ENCODE measurements around the gene SERPINB11. TPM values are rescaled to one million over a fixed set of nuclear protein-coding genes. Genes with fewer than 3 reads are reported as not detected.

Gene SERPINB11
- polyA plus RNA-seq, 1 of the 3 experiments (the other 2 are of a cell fraction), result not detected

DNA sequence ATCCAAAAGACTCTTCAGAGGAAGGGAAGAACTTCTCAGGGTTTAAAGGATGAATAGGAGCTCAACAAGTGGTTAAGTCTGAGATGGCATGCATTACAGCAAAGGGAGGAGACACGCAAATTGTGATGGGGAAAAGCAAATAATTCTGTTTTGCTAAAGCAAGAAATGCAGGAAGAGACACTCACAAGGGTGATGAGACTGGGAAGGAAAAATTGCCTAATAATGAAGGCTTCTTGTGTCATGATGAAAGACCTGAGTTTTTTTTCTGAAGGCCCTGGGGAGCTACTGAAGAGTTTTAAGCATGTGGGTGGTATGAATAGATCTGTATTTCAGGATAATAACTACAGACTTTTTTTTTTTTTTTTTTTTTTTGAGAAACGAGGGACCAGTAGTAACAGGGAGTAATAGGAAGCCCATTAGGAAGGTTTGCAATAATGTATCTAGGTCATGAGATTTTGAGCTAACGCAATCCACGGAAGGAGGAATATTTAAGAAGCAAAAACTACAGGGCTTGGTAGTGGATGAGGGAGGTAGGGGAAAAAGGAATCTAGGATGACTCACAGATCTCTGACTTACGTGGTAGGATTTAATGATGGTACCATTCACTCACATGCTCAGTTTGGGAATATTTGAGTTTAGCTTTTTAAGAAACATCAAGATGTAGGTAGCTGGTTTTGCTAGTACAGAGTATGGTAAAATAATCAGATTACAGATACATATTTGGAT, 25.1 kb upstream of the SERPINB11 start (continued):
- TF ChIP-seq, protein P1, sequence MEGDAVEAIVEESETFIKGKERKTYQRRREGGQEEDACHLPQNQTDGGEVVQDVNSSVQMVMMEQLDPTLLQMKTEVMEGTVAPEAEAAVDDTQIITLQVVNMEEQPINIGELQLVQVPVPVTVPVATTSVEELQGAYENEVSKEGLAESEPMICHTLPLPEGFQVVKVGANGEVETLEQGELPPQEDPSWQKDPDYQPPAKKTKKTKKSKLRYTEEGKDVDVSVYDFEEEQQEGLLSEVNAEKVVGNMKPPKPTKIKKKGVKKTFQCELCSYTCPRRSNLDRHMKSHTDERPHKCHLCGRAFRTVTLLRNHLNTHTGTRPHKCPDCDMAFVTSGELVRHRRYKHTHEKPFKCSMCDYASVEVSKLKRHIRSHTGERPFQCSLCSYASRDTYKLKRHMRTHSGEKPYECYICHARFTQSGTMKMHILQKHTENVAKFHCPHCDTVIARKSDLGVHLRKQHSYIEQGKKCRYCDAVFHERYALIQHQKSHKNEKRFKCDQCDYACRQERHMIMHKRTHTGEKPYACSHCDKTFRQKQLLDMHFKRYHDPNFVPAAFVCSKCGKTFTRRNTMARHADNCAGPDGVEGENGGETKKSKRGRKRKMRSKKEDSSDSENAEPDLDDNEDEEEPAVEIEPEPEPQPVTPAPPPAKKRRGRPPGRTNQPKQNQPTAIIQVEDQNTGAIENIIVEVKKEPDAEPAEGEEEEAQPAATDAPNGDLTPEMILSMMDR (IDR thresholded peaks at IDR 0.05), result no peak

DNA sequence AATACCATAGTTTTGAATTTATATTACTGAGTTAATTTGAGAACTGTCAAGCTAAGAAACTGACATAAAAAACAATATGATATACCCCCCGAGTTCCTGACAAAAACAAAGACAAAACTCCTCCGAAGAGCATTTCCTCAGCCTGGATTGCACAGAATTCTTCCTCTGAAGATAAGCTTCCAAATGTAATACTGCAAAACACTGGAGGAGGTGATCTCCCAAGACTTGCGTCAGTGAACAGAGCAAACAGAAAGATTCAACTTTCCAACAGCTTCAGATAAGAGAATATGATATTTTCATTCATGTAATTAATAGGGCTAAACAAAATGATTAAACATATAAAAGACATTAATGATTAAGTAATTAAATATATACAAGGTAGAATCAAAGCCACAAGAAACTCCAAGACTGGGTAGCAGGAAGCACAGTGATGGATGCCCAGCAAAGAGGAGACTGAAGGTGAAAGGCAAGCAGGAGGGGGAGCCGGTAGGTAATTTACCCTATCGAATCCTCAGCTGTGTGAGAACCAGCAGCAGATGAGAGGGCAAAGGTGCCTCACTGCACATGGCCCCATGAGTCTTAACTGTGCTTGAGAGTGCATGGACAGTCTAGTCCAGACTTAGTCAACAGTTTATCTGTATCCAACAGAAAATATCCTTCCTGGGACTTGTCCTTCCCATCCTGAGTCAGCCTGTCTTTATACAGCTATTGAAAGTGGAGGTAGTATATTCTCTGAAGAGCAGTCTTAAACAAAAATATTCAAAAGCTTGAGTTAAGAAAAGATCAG, 22.7 kb upstream of the SERPINB11 start:
- Histone ChIP-seq H2AFZ (ENCODE audit: low read depth) (no peak overlapping the region), H3K4me3 (ENCODE audit: low read depth in 2 of 2, low read length in 1 of 2) (no peak overlapping the region), H3K9ac (no peak overlapping the region), H3K27ac (ENCODE audit: low read depth in 2 of 2, low read length in 1 of 2) (no peak overlapping the region), H3K9me3 (no peaks in the 10 kb centered on the region), H4K20me1 (ENCODE audit: insufficient read depth) (no peaks in the 10 kb centered on the region), H3K79me2 (ENCODE audit: insufficient read depth) (no peaks in the 10 kb centered on the region), H3K9me2 (no peaks in the 10 kb centered on the region), H3K4me2 (no peak overlapping the region), H3K36me3 (replicated peaks in 1 of 2; ENCODE audit: control insufficient read depth in 1 of 2, insufficient read depth in 2 of 2, low read length in 1 of 2) (no peaks in the 10 kb centered on the region), H3K27me3 (ENCODE audit: insufficient read depth) (peaks cover under 1% of the 10 kb centered on the region; the same call in 1 of the 2 replicates), H3K4me1 (ENCODE audit: control insufficient read depth in 1 of 2, insufficient read depth in 2 of 2, low read depth in 1 of 2, low read length in 1 of 2) (peaks cover 0 to 8% of the 10 kb centered on the region in 2 experiments; a peak in 1 of 4 replicates), H3F3A (replicated peaks; ENCODE audit: insufficient read depth) (no peaks in the 10 kb centered on the region)
- ChIA-PET POLR2A (no interaction called here), CTCF (no interaction called here)
- WGBS (ENCODE audit: low lambda C conversion rate), result 15% methylated on average over 5 of the region's 5 CpGs
- no peak for DNase-seq
- TF ChIP-seq TEAD4 (IDR thresholded peaks at IDR 0.05; ENCODE audit: borderline replicate concordance, insufficient read depth) (no peak), RAD21 (IDR thresholded peaks at IDR 0.05; ENCODE audit: low read length) (no peak), POLR2AphosphoS5 (IDR thresholded peaks at IDR 0.05; ENCODE audit: low read depth, low read length) (no peak), GABPA (IDR thresholded peaks at IDR 0.05; ENCODE audit: low read depth) (no peak)
- TF ChIP-seq, protein P2, sequence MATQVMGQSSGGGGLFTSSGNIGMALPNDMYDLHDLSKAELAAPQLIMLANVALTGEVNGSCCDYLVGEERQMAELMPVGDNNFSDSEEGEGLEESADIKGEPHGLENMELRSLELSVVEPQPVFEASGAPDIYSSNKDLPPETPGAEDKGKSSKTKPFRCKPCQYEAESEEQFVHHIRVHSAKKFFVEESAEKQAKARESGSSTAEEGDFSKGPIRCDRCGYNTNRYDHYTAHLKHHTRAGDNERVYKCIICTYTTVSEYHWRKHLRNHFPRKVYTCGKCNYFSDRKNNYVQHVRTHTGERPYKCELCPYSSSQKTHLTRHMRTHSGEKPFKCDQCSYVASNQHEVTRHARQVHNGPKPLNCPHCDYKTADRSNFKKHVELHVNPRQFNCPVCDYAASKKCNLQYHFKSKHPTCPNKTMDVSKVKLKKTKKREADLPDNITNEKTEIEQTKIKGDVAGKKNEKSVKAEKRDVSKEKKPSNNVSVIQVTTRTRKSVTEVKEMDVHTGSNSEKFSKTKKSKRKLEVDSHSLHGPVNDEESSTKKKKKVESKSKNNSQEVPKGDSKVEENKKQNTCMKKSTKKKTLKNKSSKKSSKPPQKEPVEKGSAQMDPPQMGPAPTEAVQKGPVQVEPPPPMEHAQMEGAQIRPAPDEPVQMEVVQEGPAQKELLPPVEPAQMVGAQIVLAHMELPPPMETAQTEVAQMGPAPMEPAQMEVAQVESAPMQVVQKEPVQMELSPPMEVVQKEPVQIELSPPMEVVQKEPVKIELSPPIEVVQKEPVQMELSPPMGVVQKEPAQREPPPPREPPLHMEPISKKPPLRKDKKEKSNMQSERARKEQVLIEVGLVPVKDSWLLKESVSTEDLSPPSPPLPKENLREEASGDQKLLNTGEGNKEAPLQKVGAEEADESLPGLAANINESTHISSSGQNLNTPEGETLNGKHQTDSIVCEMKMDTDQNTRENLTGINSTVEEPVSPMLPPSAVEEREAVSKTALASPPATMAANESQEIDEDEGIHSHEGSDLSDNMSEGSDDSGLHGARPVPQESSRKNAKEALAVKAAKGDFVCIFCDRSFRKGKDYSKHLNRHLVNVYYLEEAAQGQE (IDR thresholded peaks at IDR 0.05; ENCODE audit: low read depth, low read length), result no peak
- TF ChIP-seq, protein P3, sequence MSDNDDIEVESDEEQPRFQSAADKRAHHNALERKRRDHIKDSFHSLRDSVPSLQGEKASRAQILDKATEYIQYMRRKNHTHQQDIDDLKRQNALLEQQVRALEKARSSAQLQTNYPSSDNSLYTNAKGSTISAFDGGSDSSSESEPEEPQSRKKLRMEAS (IDR thresholded peaks at IDR 0.05; ENCODE audit: low read depth), result no peak
- TF ChIP-seq, protein P4, sequence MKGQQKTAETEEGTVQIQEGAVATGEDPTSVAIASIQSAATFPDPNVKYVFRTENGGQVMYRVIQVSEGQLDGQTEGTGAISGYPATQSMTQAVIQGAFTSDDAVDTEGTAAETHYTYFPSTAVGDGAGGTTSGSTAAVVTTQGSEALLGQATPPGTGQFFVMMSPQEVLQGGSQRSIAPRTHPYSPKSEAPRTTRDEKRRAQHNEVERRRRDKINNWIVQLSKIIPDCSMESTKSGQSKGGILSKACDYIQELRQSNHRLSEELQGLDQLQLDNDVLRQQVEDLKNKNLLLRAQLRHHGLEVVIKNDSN (IDR thresholded peaks at IDR 0.05; ENCODE audit: borderline replicate concordance, low read depth), result no peak
- TF ChIP-seq, protein P5, sequence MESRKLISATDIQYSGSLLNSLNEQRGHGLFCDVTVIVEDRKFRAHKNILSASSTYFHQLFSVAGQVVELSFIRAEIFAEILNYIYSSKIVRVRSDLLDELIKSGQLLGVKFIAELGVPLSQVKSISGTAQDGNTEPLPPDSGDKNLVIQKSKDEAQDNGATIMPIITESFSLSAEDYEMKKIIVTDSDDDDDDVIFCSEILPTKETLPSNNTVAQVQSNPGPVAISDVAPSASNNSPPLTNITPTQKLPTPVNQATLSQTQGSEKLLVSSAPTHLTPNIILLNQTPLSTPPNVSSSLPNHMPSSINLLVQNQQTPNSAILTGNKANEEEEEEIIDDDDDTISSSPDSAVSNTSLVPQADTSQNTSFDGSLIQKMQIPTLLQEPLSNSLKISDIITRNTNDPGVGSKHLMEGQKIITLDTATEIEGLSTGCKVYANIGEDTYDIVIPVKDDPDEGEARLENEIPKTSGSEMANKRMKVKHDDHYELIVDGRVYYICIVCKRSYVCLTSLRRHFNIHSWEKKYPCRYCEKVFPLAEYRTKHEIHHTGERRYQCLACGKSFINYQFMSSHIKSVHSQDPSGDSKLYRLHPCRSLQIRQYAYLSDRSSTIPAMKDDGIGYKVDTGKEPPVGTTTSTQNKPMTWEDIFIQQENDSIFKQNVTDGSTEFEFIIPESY (IDR thresholded peaks at IDR 0.05; ENCODE audit: borderline replicate concordance, low read depth), result no peak

Measured in SK-N-SH (cell line).